ENCODE data around the gene PPP4R3A.

GRCh38 chr14:91429385-91429784 lies 80.7 kb downstream of the PPP4R3A start:
- no peak for TF ChIP-seq POLR2AphosphoS5 (IDR thresholded peaks at IDR 0.05; ENCODE audit: insufficient read depth, low read depth, low read length)
- TF ChIP-seq CTCF (IDR thresholded peaks at IDR 0.05; ENCODE audit: extremely low read depth in 1 of 2, insufficient read depth in 1 of 2, low read depth in 1 of 2, low read length in 2 of 2) = no peak
